ENCODE measurements around the gene MEIS2.
A peak's percentile ranks its signal among the peaks of the same experiment; 100 is the strongest.

Gene MEIS2

GRCh38 chr15:36958606-36959005, 141.7 kb downstream of the MEIS2 start:
- no peak for DNase-seq

GRCh38 chr15:36954486-36954885, 145.9 kb downstream of the MEIS2 start:
- no peak for DNase-seq

GRCh38 chr15:36953346-36953745, 147.0 kb downstream of the MEIS2 start:
- DNase-seq = no peak

GRCh38 chr15:36951731-36952247, 148.6 kb downstream of the MEIS2 start:
- peak; percentile 70 to 90 for DNase-seq

- no peak for DNase-seq
Observed at GRCh38 chr15:36950371-36950770, 150.0 kb downstream of the MEIS2 start.

- DNase-seq = no peak
Observed at GRCh38 chr15:36948982-36949381, 151.4 kb downstream of the MEIS2 start.

GRCh38 chr15:36947035-36947719, 153.2 kb downstream of the MEIS2 start:
- no peak for DNase-seq

GRCh38 chr15:36944442-36944841, 155.9 kb downstream of the MEIS2 start:
- no peak for DNase-seq

- DNase-seq = no peak
Observed at GRCh38 chr15:36943508-36944361, 156.6 kb downstream of the MEIS2 start.

- no peak for DNase-seq
Observed at GRCh38 chr15:36942248-36942827, 158.0 kb downstream of the MEIS2 start.

GRCh38 chr15:36941798-36942197, 158.6 kb downstream of the MEIS2 start:
- no peak for DNase-seq

GRCh38 chr15:36940636-36941260, 159.6 kb downstream of the MEIS2 start:
- no peak for DNase-seq

- no peak for DNase-seq
Observed at GRCh38 chr15:36940219-36940618, 160.1 kb downstream of the MEIS2 start.

GRCh38 chr15:36938764-36939163, 161.6 kb downstream of the MEIS2 start:
- DNase-seq = no peak

- DNase-seq = no peak
Observed at GRCh38 chr15:36938131-36938530, 162.2 kb downstream of the MEIS2 start.

- no peak for DNase-seq
Observed at GRCh38 chr15:36936613-36937012, 163.7 kb downstream of the MEIS2 start.

GRCh38 chr15:36933255-36933990, 166.9 kb downstream of the MEIS2 start:
- no peak for DNase-seq

GRCh38 chr15:36932070-36932469, 168.3 kb downstream of the MEIS2 start:
- no peak for DNase-seq

- no peak for DNase-seq
Observed at GRCh38 chr15:36931434-36931833, 168.9 kb downstream of the MEIS2 start.

- no peak for DNase-seq
Observed at GRCh38 chr15:36926427-36926825, 173.9 kb downstream of the MEIS2 start.

- no peak for DNase-seq
Observed at GRCh38 chr15:36925653-36926426, 174.5 kb downstream of the MEIS2 start.

GRCh38 chr15:36925049-36925448, 175.3 kb downstream of the MEIS2 start:
- DNase-seq = no peak

Measured in SHP77 (cell line).